Measurements from ENCODE around the gene ITGB1.
A peak's percentile ranks its signal among the peaks of the same experiment; 100 is the strongest.
"Not testable (repeated sequence)": the region's sequence is repeated elsewhere in the genome, so short reads cannot be mapped to it uniquely, and the experiment has no call there.

The ITGB1 gene

DNA sequence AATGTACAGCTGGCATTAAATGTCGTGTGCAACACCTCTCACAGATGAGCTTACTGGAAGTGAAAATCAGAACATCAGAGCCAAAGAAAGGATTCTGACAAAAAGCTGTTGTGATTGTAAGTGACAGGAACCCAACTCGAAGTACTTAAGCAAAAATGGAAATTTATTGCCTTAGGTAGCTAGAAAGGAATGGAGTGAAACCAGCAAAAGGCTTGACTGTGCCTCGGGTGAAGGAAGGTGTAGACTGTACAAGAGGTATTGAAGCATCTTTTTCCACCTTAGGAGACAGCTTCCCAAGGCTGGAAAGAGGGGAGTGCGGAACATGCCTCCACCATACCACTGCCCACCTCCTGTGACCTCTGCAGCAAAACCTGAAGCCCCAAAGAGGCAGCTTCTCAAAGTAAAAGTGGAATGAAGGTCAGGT is 27.3 kb upstream of the ITGB1 start:
- peaks cover 19% of the 10 kb centered on the region for H3K4me1 Mint-ChIP-seq
- no peaks in the 10 kb centered on the region for H3K36me3 Mint-ChIP-seq
- H3K27me3 Mint-ChIP-seq = no peaks in the 10 kb centered on the region
- DNase-seq (ENCODE audit: low spot score in 2 of 2) (no peak), ATAC-seq (ENCODE audit: low read depth) (no peak)
- no peak overlapping the region for H3K4me3 Mint-ChIP-seq
- no peak overlapping the region for H3K27ac Mint-ChIP-seq
- H3K9me3 Mint-ChIP-seq = peaks cover 2% of the 10 kb centered on the region

DNA sequence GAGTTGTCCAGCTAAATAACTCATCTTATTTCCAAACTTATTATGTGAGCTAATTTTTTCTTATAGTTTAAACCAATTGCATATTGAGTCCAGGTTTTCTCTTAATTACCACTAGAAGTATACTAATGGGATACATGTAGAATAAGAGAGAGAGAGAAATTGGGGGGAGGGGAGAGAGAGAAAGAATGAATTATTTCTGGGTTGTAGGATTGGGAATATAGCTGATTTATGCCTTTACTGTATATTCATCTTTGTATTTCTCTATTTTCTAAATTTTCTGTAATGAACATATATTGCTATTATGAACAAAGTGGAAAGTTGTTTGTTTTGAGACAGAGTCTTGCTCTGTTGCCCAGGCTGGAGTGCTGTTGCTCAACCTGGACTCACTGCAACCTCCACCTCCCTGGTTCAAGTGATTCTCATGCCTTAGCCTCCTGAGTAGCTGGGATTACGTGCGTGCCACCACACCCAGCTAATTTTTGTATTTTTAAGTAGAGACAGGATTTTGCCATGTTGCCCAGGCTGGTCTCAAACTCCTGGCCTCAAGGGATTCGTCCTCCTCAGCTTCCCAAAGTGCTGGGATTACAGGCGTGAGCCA is 26.1 kb upstream of the ITGB1 start:
- Mint-ChIP-seq H3K27ac (no peak overlapping the region), H3K9me3 (no peaks in the 10 kb centered on the region)

DNA sequence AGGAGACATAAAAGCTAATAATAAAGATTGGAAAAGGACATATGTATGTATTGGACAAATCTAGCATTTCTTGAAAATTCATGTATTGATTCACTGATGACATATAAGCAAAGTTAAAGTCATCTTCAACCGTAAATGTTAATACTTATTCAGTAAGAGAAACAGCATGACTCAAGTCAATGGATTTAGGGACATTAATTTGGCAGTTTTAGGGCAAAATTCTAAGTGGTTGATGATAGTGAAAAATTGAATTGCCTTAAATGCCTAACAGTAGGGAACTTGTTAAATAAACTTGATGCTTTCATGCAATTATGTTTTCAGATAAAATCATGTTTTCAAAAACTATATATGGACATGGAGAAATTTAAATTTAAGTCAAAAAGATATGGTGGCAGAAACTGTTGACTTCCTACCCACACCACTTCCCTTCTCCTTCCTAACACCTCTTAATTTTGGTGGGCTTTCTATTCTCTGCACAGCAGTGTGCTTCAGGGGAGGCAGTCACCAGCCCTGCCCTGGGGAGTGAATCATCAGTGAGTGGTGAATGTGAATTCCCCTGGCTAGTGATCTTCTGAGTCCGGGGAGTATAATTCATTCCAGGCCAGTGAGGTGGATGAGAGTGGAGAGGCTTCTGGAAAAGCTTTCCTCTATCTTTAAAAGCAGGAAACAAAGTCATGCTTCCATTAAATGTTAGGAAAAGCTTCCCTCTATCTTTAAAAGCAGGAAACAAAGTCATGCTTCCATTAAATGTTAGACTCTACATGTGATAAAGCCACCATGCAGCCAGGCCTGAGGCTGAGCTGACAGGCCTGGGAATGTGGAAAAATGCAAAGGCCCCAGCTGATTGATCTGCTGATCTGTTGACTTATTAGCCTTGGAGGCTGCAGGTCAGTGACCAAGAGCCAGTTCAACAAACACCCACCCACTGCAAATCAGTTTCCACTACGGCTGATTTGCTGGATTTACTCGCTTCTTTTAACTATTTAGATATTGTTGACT is 25.2 kb upstream of the ITGB1 start:
- Mint-ChIP-seq H3K27me3 (no peaks in the 10 kb centered on the region), H3K36me3 (no peaks in the 10 kb centered on the region), H3K4me3 (no peak overlapping the region), H3K4me1 (peaks cover 21% of the 10 kb centered on the region), H3K27ac (peak overlapping the region; percentile 52), H3K9me3 (no peaks in the 10 kb centered on the region)
- DNase-seq (ENCODE audit: low spot score in 2 of 2) (no peak), ATAC-seq (ENCODE audit: low read depth) (no peak)

More for the DNA sequence above, 26.1 kb upstream of the ITGB1 start:
- Mint-ChIP-seq H3K4me1 (peaks cover 21% of the 10 kb centered on the region), H3K36me3 (no peaks in the 10 kb centered on the region), H3K27me3 (no peaks in the 10 kb centered on the region), H3K4me3 (no peak overlapping the region)
- DNase-seq (ENCODE audit: low spot score in 2 of 2) = no peak
- no peak for ATAC-seq (ENCODE audit: low read depth)

DNA sequence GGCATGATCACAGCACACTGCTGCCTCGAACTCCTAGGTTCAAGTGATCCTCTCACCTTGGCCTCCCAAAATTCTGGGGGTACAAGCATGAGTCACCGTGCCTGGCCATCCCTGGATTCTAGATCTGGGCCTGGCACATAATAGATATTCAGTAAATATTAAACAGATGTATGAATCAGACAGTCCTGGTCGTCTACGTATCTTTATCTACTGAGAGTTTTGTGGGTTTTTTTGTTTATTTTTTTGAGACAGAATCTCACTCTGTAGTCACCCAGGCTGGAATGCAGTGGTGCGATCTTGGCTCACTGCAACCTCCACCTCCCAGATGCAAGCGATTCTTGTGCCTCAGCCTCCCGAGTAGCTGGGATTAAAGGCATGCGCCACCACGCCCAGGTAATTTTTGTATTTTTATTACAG is 24.3 kb upstream of the ITGB1 start:
- H3K9me3 Mint-ChIP-seq = no peaks in the 10 kb centered on the region
- H3K4me1 Mint-ChIP-seq = peaks cover 21% of the 10 kb centered on the region
- H3K36me3 Mint-ChIP-seq = no peaks in the 10 kb centered on the region
- H3K4me3 Mint-ChIP-seq = no peak overlapping the region
- no peaks in the 10 kb centered on the region for H3K27me3 Mint-ChIP-seq
- ATAC-seq (ENCODE audit: low read depth) (no peak), DNase-seq (ENCODE audit: low spot score in 2 of 2) (no peak)
- H3K27ac Mint-ChIP-seq = peak overlapping the region; percentile 52

DNA sequence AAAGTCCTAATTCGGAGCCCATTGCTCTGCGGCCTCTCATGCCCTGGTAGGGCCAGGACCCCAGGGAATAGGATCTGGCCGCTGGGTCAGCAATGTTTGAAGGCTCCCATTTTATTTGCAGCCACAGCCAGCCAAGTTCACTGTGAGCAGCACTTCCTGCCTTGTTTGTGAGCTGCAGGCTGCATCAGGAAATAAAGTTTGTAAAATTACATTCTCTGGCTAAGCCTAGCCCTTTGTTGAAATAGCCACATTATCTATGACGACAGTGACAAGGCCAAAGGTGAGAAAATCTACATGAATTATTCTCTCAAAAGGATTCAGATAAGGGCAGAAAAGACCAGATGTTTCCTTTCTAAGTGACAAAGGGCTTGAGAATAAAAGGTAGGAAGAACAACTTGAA is 23.7 kb upstream of the ITGB1 start:
- Mint-ChIP-seq H3K4me1 (peaks cover 21% of the 10 kb centered on the region), H3K9me3 (no peaks in the 10 kb centered on the region), H3K4me3 (no peak overlapping the region), H3K36me3 (no peaks in the 10 kb centered on the region), H3K27me3 (no peaks in the 10 kb centered on the region), H3K27ac (no peak overlapping the region)
- ATAC-seq (ENCODE audit: low read depth) (no peak), DNase-seq (ENCODE audit: low spot score in 2 of 2) (no peak)

DNA sequence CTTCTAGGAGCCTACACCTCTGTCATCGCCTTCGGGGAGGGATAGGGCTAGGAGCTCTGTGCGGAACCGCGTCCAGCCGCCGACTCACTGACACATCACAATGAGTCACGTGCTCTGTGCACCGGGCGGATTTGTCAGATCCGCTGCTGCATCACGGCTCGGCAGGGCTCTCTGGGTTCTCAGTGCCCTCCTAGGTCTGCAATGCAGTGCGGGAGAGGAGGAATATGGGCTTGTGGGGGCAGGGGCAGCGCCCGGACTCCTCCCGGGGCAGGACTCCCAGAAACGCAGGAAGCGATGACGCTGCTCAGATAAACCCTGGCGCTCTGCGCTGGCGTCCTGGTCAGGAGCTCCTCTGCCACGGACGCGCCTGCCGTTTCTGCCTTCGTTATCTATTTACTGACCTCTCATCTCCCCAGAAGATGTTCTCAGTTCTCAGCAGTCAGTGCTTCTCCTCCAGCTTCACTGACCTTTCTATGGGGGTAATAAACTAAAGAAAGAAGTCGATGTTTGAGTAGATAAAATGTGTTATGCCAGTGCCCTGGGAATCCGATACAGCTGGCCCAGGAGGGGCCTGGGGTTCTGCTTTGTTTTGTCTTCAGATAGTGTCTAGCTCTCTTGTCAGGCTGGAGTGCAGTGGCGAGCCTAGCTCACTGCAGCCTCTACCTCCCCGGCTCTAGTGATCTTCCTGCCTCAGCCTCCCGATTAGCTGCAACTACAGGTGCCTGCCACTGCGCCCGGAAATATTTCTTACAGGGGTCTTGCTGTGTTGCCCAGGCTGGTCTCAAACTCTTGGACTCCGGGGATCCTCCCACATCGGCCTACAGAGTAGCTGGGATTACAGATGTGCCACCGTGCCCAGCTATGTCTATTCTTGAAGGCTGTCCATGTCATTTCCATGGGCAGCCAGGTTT is 22.8 kb upstream of the ITGB1 start:
- ATAC-seq (ENCODE audit: low read depth) (peak; percentile 96), DNase-seq (ENCODE audit: low spot score in 2 of 2) (peak; percentile 59 to 60)
- Mint-ChIP-seq H3K27me3 (no peaks in the 10 kb centered on the region), H3K27ac (peak overlapping the region; percentile 91), H3K36me3 (no peaks in the 10 kb centered on the region), H3K4me3 (peak overlapping the region; percentile 97), H3K4me1 (peaks cover 21% of the 10 kb centered on the region), H3K9me3 (no peaks in the 10 kb centered on the region)

DNA sequence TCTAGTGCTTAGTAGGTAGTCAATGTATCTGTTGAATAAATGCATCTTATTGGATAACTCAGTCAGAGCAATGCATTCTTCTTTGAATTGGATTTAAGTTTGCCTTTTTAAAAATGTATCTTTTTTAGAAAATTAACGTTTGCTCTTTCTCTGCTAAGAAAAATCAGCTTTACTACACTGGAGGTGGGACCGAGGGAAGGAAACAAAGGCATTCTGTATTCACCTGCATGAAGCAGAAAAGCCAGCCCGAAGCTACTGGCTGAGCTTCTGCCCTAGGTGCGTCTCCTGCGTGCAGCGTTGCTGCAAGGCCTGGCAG is 22.2 kb upstream of the ITGB1 start:
- ATAC-seq (ENCODE audit: low read depth) (no peak), DNase-seq (ENCODE audit: low spot score in 2 of 2) (no peak)

DNA sequence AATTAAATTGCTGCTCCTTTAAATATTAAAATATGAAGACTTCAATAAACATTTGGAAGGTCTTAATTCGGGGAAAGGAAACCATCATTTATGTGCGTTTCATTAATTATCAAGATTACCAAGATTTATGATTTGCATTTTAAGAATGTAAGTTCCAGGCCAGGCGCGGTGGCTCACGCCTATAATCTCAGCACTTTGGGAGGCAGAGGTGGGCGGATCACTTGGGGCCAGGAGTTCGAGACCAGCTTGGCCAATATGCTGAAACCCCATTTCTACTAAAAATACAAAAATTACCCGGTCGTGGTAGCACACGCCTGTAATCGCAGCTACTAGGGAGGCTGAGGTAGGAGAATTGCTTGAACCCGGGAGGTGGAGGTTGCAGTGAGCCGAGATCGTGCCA is 21.7 kb upstream of the ITGB1 start:
- ATAC-seq (ENCODE audit: low read depth); H3K27me3 Mint-ChIP-seq; H3K36me3 Mint-ChIP-seq; H3K9me3 Mint-ChIP-seq; DNase-seq (ENCODE audit: low spot score in 2 of 2); H3K27ac Mint-ChIP-seq: not testable (repeated sequence)
- Mint-ChIP-seq H3K4me3 (peak overlapping the region; percentile 49), H3K4me1 (peaks cover 21% of the 10 kb centered on the region)

More for the DNA sequence above, 22.2 kb upstream of the ITGB1 start:
- Mint-ChIP-seq H3K36me3 (no peaks in the 10 kb centered on the region), H3K4me1 (peaks cover 20% of the 10 kb centered on the region), H3K27ac (peak overlapping the region; percentile 91), H3K9me3 (no peaks in the 10 kb centered on the region), H3K4me3 (peak overlapping the region; percentile 97), H3K27me3 (no peaks in the 10 kb centered on the region)

DNA sequence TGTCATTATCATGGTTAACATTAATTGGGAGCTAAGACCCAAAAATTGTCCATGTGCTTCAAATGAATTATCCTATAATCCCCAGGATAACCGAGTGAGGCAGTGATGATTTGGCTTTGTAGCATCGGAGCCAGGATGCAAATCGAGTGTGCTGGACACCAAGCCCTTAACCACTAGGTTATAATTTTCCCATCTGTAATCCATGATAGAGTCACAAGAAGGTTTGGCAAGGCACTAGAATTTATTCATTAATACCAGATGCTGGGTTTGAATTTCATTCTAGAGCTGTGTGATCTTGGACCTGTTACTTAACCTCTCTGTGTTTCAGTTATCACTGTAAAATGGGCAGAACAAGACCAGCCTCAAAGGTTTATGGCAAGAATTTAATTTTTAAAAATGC is 21.0 kb upstream of the ITGB1 start:
- Mint-ChIP-seq H3K9me3 (no peaks in the 10 kb centered on the region), H3K36me3 (no peaks in the 10 kb centered on the region), H3K4me3 (no peak overlapping the region), H3K27me3 (no peaks in the 10 kb centered on the region), H3K27ac (no peak overlapping the region), H3K4me1 (peaks cover 23% of the 10 kb centered on the region)
- ATAC-seq (ENCODE audit: low read depth) = no peak
- no peak for DNase-seq (ENCODE audit: low spot score in 2 of 2)

DNA sequence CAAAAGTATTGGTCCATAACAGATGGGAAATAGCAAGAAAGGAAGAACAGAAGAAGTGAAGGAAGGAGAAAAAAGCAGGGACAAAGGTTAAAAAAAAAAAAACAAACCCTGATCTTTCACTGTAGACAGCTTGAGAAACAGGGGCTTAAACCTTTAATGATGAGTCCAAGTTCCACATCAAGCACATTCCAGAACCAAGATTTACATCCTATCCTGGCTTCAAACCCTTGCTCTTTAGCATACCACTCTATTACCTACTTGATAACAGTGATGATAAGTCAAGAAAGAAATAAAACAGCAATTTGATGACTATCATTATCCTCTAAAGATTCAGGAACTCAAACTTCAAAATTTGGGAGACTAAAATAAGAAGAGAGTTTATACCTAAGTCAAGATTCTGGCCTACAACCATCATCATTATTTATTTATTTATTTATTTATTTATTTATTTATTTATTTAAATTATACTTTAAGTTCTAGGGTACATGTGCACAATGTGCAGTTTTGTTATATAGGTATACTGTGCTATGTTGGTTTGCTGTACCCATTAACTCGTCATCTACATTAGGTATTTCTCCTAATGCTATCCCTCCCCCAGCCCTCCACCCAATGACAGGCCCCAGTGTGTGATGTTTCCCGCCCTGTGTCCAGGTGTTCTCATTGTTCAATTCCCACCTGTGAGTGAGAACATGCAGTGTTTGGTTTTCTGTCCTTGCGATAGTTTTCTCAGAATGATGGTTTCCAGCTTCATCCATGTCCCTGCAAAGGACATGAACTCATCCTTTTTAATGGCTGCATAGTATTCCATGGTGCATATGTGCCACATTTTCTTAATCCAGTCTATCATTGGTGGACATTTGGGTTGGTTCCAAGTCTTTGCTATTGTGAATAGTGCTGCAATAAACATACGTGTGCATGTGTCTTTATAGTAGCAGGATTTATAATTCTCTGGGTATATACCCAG is 20.1 kb upstream of the ITGB1 start:
- not testable (repeated sequence) for DNase-seq (ENCODE audit: low spot score in 2 of 2); H3K27me3 Mint-ChIP-seq; H3K27ac Mint-ChIP-seq; H3K4me3 Mint-ChIP-seq; H3K36me3 Mint-ChIP-seq; H3K9me3 Mint-ChIP-seq; ATAC-seq (ENCODE audit: low read depth)
- peaks cover 22% of the 10 kb centered on the region for H3K4me1 Mint-ChIP-seq

DNA sequence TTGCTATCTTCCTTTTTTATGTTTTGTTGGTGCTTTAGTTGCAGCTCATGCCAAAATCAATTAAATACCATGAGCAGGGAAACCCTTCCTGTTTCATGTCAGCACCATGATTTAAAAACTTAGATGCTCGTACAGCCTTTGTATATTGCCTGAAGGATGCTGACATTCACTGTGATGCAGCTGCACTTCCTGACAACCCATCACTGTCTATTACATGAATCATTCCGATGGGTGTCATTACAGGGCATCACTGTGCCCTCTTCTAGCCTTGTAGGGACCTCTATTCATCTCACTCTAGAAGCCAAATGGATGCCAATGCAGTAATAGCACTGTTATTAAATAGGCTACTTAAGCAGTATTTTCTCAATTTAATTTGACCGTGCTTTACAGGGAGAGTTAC is 18.3 kb upstream of the ITGB1 start:
- H3K4me3 Mint-ChIP-seq = no peak overlapping the region
- H3K4me1 Mint-ChIP-seq = peaks cover 32% of the 10 kb centered on the region
- DNase-seq (ENCODE audit: low spot score in 2 of 2) (no peak), ATAC-seq (ENCODE audit: low read depth) (no peak)
- no peaks in the 10 kb centered on the region for H3K9me3 Mint-ChIP-seq
- no peaks in the 10 kb centered on the region for H3K27me3 Mint-ChIP-seq
- no peaks in the 10 kb centered on the region for H3K36me3 Mint-ChIP-seq
- no peak overlapping the region for H3K27ac Mint-ChIP-seq

DNA sequence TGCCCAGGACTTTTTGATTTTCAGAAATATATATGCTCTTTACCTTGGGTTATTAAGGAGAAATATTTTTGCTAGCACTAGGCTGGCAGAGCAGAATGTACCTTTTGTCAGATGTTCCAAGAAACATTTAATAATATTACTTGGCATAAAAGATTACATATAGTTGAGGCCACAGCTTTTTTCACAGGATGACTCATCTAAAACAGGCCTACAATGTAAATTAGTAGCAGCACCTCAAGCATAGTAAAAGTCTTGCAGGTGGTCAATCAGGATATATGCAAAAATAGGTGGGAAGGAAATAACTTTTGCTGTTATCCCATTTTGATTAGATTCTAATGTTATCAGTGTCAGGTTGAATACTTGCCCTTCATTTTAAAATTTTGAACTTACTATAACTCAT is 14.9 kb upstream of the ITGB1 start:
- Mint-ChIP-seq H3K27ac (peak overlapping the region; percentile 95), H3K27me3 (no peaks in the 10 kb centered on the region), H3K9me3 (no peaks in the 10 kb centered on the region), H3K36me3 (no peaks in the 10 kb centered on the region), H3K4me1 (peaks cover 29% of the 10 kb centered on the region), H3K4me3 (peak overlapping the region; percentile 84)
- no peak for DNase-seq (ENCODE audit: low spot score in 2 of 2)
- peak; percentile 36 for ATAC-seq (ENCODE audit: low read depth)

DNA sequence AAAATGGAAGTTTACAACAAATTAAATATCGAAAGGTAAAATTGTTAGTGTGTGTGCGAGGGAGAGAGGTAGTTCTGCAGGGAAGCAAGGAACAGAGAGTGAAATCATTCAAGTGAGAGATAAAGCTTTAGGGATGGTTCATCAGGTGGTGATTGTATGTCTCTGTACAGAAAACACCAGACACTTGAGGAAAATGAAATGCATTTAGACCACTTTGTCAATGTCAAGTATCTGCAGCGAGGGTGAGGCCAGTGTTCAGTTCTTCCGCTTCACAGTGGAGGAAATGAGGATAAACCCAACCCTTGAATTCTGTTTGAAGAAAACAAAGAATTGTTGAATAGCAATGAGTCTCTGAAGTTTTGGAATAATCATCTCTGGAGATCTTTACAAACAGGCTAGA is 14.4 kb upstream of the ITGB1 start:
- ATAC-seq (ENCODE audit: low read depth) (peak; percentile 34), DNase-seq (ENCODE audit: low spot score in 2 of 2) (no peak)
- peak overlapping the region; percentile 95 for H3K27ac Mint-ChIP-seq
- H3K4me3 Mint-ChIP-seq = peak overlapping the region; percentile 84
- no peaks in the 10 kb centered on the region for H3K36me3 Mint-ChIP-seq
- H3K4me1 Mint-ChIP-seq = peaks cover 29% of the 10 kb centered on the region
- H3K9me3 Mint-ChIP-seq = no peaks in the 10 kb centered on the region
- no peaks in the 10 kb centered on the region for H3K27me3 Mint-ChIP-seq
